ENCODE data around the gene GALNT7. TPM values are rescaled to one million over a fixed set of nuclear protein-coding genes. Genes with fewer than 3 reads are reported as not detected.
"Not testable (repeated sequence)": the region's sequence is repeated elsewhere in the genome, so short reads cannot be mapped to it uniquely, and the experiment has no call there.

The GALNT7 gene
- 100 to 1,000 TPM in 2 of 4 donors, 10 to 100 TPM in 2; 37.1 to 139 (median 96.4) TPM for total RNA-seq

- H3K27me3 ChIP-seq = no peaks in the 10 kb centered on the region
- H3K4me3 ChIP-seq = peak within 1 kb of the TSS; percentile 70 to 99 (median 85)
- no peaks in the 10 kb centered on the region for H3K9me3 ChIP-seq
- TF ChIP-seq POLR2A (IDR thresholded peaks at IDR 0.05) (peak; percentile 10 to 31), CTCF (IDR thresholded peaks at IDR 0.05) (no peak)
- no peaks in the 10 kb centered on the region for H3K36me3 ChIP-seq
- H3K4me1 ChIP-seq = peaks cover 0 to 30% (median 0%) of the 10 kb centered on the region in 4 donors
- H3K27ac ChIP-seq = peak within 1 kb of the TSS; percentile 88 to 98 (median 94)
- DNase-seq = peak; percentile 64 to 88 (median 85)
Measured at GRCh38 chr4:173168396-173169177, at the start of gene GALNT7. TSS of gene GALNT7 (plus strand) at chr4:173168811. CDS start at chr4:173168836, 25 bp downstream.

- H3K4me1 ChIP-seq, H3K4me3 ChIP-seq, H3K27me3 ChIP-seq, DNase-seq, H3K9me3 ChIP-seq, H3K27ac ChIP-seq, H3K36me3 ChIP-seq: not testable (repeated sequence)
Measured at GRCh38 chr4:173118819-173119218, 49.8 kb upstream of the GALNT7 start.

DNA sequence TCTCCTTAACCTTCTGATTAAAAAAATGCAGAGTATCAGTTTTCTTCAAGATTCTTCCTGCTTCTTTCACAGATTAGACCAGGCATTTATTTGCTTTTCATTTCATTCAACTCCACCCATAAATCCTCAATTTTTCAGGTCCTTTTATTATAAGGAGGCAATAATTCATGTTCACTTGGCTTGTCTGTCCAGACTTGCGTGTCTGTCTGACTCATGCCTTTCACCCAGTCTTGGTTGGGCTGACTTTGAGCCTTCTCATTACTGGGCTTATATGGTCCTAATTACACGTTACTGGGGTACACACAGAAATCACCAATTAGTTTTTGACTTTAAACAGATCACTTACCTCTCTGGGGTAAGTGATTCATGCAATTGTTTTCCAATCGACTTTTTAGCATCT, 48.8 kb upstream of the GALNT7 start:
- Histone ChIP-seq H3K27ac (no peak overlapping the region), H3K27me3 (no peaks in the 10 kb centered on the region), H3K4me3 (no peak overlapping the region), H3K4me1 (no peaks in the 10 kb centered on the region), H3K9me3 (no peaks in the 10 kb centered on the region), H3K36me3 (no peaks in the 10 kb centered on the region)
- DNase-seq = no peak
- TF ChIP-seq CTCF (IDR thresholded peaks at IDR 0.05) = no peak
- TF ChIP-seq POLR2A (IDR thresholded peaks at IDR 0.05) = no peak

DNA sequence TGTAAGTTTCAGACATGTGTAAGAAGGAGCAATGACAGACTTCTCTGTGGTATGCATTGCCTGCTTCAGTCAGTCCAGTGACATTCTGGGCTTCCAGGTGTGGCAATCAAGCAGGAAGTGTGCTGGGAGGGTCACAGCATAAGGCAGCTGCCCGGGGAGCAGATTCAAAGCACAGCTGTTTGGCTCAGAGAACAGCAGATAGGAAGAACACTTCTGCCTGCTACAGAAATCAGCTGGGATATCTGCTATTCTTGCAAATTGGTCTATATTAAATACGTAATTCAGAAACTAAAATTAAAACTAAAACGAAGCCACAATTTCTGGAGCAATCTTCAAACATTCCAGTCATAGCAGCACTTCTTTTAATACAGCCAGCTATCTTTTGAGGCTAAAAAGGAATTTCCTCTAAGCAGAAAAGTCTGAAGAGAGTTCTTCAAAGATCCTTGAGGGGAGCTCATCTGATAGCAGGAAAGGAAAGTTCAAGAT, 47.5 kb upstream of the GALNT7 start:
- Histone ChIP-seq H3K27me3 (no peaks in the 10 kb centered on the region), H3K36me3 (no peaks in the 10 kb centered on the region), H3K4me3 (no peak overlapping the region), H3K9me3 (no peaks in the 10 kb centered on the region), H3K4me1 (no peaks in the 10 kb centered on the region), H3K27ac (no peak overlapping the region)
- DNase-seq = peak in 1 of 3 donors; percentile 50
- no peak for TF ChIP-seq CTCF (IDR thresholded peaks at IDR 0.05)
- TF ChIP-seq POLR2A (IDR thresholded peaks at IDR 0.05) = no peak

DNA sequence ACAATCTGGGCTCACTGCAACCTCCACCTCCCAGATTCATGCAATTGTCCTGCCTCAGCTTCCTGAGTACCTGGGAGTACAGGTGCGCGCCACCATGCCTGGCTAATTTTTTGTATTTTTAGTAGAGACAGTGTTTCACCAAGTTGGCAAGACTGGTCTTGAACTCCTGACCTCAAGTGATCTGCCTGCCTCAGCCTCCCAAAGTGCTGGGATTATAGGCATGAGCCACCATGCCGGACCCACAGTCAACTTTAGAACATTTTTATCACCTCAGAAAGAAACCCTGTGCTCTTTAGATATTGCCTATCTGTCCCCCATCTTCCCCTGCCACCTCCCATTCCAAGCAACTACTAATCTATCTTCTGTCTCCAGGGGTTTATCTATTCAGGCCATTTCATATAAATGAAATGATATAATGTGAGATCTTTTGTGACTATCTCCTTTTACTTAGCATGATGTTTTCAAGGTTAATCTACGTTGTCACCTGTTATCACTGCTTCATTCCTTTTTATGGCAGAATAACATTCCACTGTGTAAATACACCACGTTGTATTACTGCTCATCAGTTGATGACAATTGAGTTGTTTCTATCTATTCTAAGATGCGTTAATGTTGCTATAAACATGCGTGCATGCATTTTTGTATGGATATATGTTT, 44.3 kb upstream of the GALNT7 start:
- TF ChIP-seq CTCF (IDR thresholded peaks at IDR 0.05) = no peak
- no peak for TF ChIP-seq POLR2A (IDR thresholded peaks at IDR 0.05)
- Histone ChIP-seq H3K9me3 (no peaks in the 10 kb centered on the region), H3K4me3 (no peak overlapping the region), H3K27me3 (no peaks in the 10 kb centered on the region), H3K4me1 (no peaks in the 10 kb centered on the region), H3K27ac (no peak overlapping the region), H3K36me3 (no peaks in the 10 kb centered on the region)
- no peak for DNase-seq

- no peak overlapping the region for H3K4me3 ChIP-seq
- no peak for TF ChIP-seq CTCF (IDR thresholded peaks at IDR 0.05)
- TF ChIP-seq POLR2A (IDR thresholded peaks at IDR 0.05) = no peak
- H3K4me1 ChIP-seq = no peaks in the 10 kb centered on the region
- H3K36me3 ChIP-seq = no peaks in the 10 kb centered on the region
- H3K27ac ChIP-seq = no peak overlapping the region
- no peak for DNase-seq
- no peaks in the 10 kb centered on the region for H3K9me3 ChIP-seq
- H3K27me3 ChIP-seq = no peaks in the 10 kb centered on the region
Measured at GRCh38 chr4:173125216-173125812, 43.3 kb upstream of the GALNT7 start.

Measured in Peyer's patch (tissue), 4 donors.